Measurements from ENCODE around the gene BTC. TPM values are rescaled to one million over a fixed set of nuclear protein-coding genes. Genes with fewer than 3 reads are reported as not detected.
"Not testable (repeated sequence)": the region's sequence is repeated elsewhere in the genome, so short reads cannot be mapped to it uniquely, and the experiment has no call there.

The BTC gene, protein sequence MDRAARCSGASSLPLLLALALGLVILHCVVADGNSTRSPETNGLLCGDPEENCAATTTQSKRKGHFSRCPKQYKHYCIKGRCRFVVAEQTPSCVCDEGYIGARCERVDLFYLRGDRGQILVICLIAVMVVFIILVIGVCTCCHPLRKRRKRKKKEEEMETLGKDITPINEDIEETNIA
- not detected for polyA plus RNA-seq (2013, experiment 1 of 2)
- polyA plus RNA-seq (2013, experiment 2 of 2), result 0.15 TPM

GRCh38 chr4:74794382-74795010, at the start of gene BTC:
TSS of gene BTC (minus strand) at chr4:74794523. CDS start at chr4:74794325, 198 bp downstream.
- Histone ChIP-seq H3K4me3 (ENCODE audit: extremely low read depth, insufficient read depth, low read length, poor library complexity, severe bottlenecking) (peak within 1 kb of the TSS; percentile 40), H3K4me1 (ENCODE audit: control insufficient read depth, insufficient read depth, low read length, poor library complexity, severe bottlenecking) (no peaks in the 10 kb centered on the region), H3K36me3 (ENCODE audit: control insufficient read depth, insufficient read depth, low read length) (no peaks in the 10 kb centered on the region), H3K9me3 (ENCODE audit: control insufficient read depth, low read length) (no peaks in the 10 kb centered on the region), H3K27ac (ENCODE audit: low read depth, low read length, severe bottlenecking) (no peak within 1 kb of the TSS)
- 9 to 10% methylated on average over 9 to 10 of the region's 24 CpGs for WGBS, 2 experiments (ENCODE audit: insufficient coverage in 2 of 2)

GRCh38 chr4:74840936-74841509, 46.7 kb upstream of the BTC start:
- no peak overlapping the region for H3K27ac ChIP-seq (ENCODE audit: low read depth, low read length, severe bottlenecking)
- H3K36me3 ChIP-seq (ENCODE audit: control insufficient read depth, insufficient read depth, low read length), result no peaks in the 10 kb centered on the region
- H3K4me1 ChIP-seq (ENCODE audit: control insufficient read depth, insufficient read depth, low read length, poor library complexity, severe bottlenecking), result no peaks in the 10 kb centered on the region
- WGBS, 2 experiments (ENCODE audit: insufficient coverage in 2 of 2), result 67 to 79% methylated on average over 6 of the region's 7 CpGs
- no peak overlapping the region for H3K4me3 ChIP-seq (ENCODE audit: extremely low read depth, insufficient read depth, low read length, poor library complexity, severe bottlenecking)
- H3K9me3 ChIP-seq (ENCODE audit: control insufficient read depth, low read length), result no peaks in the 10 kb centered on the region

DNA sequence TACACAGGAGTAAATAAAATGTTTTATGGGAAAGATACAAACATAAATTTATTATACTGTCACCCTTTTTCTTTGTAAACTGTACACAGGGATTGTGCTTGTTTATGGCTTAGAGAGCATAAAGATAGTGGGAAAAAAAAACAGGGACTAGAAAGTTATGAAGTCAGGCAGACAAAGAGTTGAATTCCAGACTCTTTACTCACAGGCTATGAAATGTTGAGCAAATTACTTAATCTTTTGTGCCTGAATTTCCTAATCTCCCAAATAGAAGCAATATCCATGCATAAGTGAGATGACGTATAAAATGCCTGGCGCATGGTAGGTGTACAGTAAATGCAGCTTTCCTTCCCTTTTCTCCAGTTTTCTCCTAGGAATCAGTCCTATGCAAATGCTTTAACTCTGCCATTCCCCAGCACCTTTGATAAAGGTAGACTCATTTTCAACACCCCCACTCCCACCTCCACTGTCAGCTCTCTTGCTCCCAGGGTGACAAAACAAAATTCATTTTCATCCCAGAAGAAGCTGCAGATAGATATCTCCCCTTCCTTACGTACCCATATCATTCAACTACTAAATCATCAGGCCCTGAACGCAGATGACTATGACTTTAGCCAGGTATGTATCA, 44.5 kb upstream of the BTC start:
- no peaks in the 10 kb centered on the region for H3K4me1 ChIP-seq (ENCODE audit: control insufficient read depth, insufficient read depth, low read length, poor library complexity, severe bottlenecking)
- 54 to 73% methylated on average over 2 to 3 of the region's 4 CpGs for WGBS, 2 experiments (ENCODE audit: insufficient coverage in 2 of 2)

DNA sequence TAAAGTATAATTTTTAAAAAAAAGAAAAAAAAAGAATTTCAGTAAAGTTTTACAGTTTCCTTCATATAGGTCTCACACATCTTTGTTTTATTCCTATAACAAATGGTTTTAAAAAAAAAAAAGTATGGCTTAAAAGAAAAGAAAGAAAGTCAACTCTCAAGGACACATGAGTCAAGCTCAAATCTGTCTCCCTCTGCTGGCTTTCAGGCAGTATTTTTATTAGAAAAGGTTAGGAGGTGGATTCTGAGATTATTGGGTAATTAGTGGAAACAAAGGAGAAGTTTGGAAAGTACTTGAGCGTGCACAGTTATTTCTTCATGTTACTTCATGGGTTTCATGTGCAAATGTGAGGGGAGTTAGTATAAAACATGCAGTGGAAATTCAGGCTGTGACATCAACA, 36.6 kb upstream of the BTC start:
- Histone ChIP-seq H3K9me3 (ENCODE audit: control insufficient read depth, low read length) (no peaks in the 10 kb centered on the region), H3K4me1 (ENCODE audit: control insufficient read depth, insufficient read depth, low read length, poor library complexity, severe bottlenecking) (no peaks in the 10 kb centered on the region), H3K4me3 (ENCODE audit: extremely low read depth, insufficient read depth, low read length, poor library complexity, severe bottlenecking) (no peak overlapping the region), H3K36me3 (ENCODE audit: control insufficient read depth, insufficient read depth, low read length) (no peaks in the 10 kb centered on the region), H3K27ac (ENCODE audit: low read depth, low read length, severe bottlenecking) (no peak overlapping the region)
- WGBS, 2 experiments (ENCODE audit: insufficient coverage in 2 of 2), result 73 to 100% methylated on average over 1 of the region's 1 CpG

More for the DNA sequence above, 44.5 kb upstream of the BTC start:
- Histone ChIP-seq H3K4me3 (ENCODE audit: extremely low read depth, insufficient read depth, low read length, poor library complexity, severe bottlenecking) (no peak overlapping the region), H3K36me3 (ENCODE audit: control insufficient read depth, insufficient read depth, low read length) (no peaks in the 10 kb centered on the region), H3K9me3 (ENCODE audit: control insufficient read depth, low read length) (no peaks in the 10 kb centered on the region), H3K27ac (ENCODE audit: low read depth, low read length, severe bottlenecking) (no peak overlapping the region)

- Histone ChIP-seq H3K9me3 (ENCODE audit: control insufficient read depth, low read length) (no peaks in the 10 kb centered on the region), H3K36me3 (ENCODE audit: control insufficient read depth, insufficient read depth, low read length) (no peaks in the 10 kb centered on the region), H3K4me1 (ENCODE audit: control insufficient read depth, insufficient read depth, low read length, poor library complexity, severe bottlenecking) (no peaks in the 10 kb centered on the region), H3K27ac (ENCODE audit: low read depth, low read length, severe bottlenecking) (no peak overlapping the region), H3K4me3 (ENCODE audit: extremely low read depth, insufficient read depth, low read length, poor library complexity, severe bottlenecking) (no peak overlapping the region)
- 56 to 62% methylated on average over 1 of the region's 1 CpG for WGBS, 2 experiments (ENCODE audit: insufficient coverage in 2 of 2)
Observed at GRCh38 chr4:74823194-74823593, 28.9 kb upstream of the BTC start.

GRCh38 chr4:74822603-74823002, 28.3 kb upstream of the BTC start:
- no CpG with 5 or more reads among the region's 2 CpGs for WGBS, 2 experiments (ENCODE audit: insufficient coverage in 2 of 2)
- no peaks in the 10 kb centered on the region for H3K9me3 ChIP-seq (ENCODE audit: control insufficient read depth, low read length)
- H3K4me3 ChIP-seq (ENCODE audit: extremely low read depth, insufficient read depth, low read length, poor library complexity, severe bottlenecking), result no peak overlapping the region
- no peaks in the 10 kb centered on the region for H3K4me1 ChIP-seq (ENCODE audit: control insufficient read depth, insufficient read depth, low read length, poor library complexity, severe bottlenecking)
- no peaks in the 10 kb centered on the region for H3K36me3 ChIP-seq (ENCODE audit: control insufficient read depth, insufficient read depth, low read length)
- no peak overlapping the region for H3K27ac ChIP-seq (ENCODE audit: low read depth, low read length, severe bottlenecking)

DNA sequence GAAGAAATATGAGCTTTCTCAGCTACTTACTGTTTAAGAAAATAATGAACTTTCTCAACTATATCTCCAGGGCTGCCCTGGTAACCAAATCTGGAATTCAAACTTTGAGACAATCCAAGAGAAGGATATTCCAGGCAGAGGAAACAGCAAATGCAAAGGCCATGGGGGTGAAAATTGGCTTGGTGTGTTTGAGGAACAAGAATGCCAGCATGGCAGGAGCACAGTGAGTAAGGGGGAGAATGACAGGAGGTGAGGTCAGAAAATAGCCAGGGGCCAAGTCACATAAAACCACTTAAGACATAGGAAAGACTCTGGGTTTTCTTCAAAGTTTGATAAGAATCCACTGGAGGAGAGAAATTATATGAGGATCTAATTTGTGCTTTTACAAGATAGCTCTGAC, 27.2 kb upstream of the BTC start:
- Histone ChIP-seq H3K9me3 (ENCODE audit: control insufficient read depth, low read length) (no peaks in the 10 kb centered on the region), H3K27ac (ENCODE audit: low read depth, low read length, severe bottlenecking) (no peak overlapping the region), H3K4me3 (ENCODE audit: extremely low read depth, insufficient read depth, low read length, poor library complexity, severe bottlenecking) (no peak overlapping the region), H3K4me1 (ENCODE audit: control insufficient read depth, insufficient read depth, low read length, poor library complexity, severe bottlenecking) (no peaks in the 10 kb centered on the region), H3K36me3 (ENCODE audit: control insufficient read depth, insufficient read depth, low read length) (no peaks in the 10 kb centered on the region)

DNA sequence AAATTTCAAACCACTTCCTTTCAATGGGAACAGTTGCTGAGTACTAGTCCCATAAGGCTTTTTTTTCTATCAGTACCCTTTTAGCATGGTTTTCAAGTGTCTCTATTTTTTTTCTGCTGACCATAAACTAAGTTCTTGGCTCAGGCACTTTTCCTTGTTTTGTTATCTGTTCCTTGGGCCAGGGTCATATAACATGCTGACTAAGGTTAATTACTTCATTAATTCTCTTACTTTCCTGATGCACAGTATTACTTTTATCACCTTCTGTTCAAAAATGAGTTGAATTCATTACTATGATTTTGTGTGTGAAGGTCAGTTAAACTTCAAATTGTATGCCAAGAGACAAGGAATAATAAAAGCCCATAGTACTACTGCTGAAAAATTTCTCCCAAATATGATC, 19.7 kb upstream of the BTC start:
- Histone ChIP-seq H3K27ac (ENCODE audit: low read depth, low read length, severe bottlenecking) (no peak overlapping the region), H3K36me3 (ENCODE audit: control insufficient read depth, insufficient read depth, low read length) (no peaks in the 10 kb centered on the region), H3K4me1 (ENCODE audit: control insufficient read depth, insufficient read depth, low read length, poor library complexity, severe bottlenecking) (no peaks in the 10 kb centered on the region), H3K9me3 (ENCODE audit: control insufficient read depth, low read length) (no peaks in the 10 kb centered on the region), H3K4me3 (ENCODE audit: extremely low read depth, insufficient read depth, low read length, poor library complexity, severe bottlenecking) (no peak overlapping the region)

GRCh38 chr4:74812056-74812455, 17.7 kb upstream of the BTC start:
- not testable (repeated sequence) for H3K4me1 ChIP-seq (ENCODE audit: control insufficient read depth, insufficient read depth, low read length, poor library complexity, severe bottlenecking); H3K9me3 ChIP-seq (ENCODE audit: control insufficient read depth, low read length); H3K27ac ChIP-seq (ENCODE audit: low read depth, low read length, severe bottlenecking); H3K36me3 ChIP-seq (ENCODE audit: control insufficient read depth, insufficient read depth, low read length); H3K4me3 ChIP-seq (ENCODE audit: extremely low read depth, insufficient read depth, low read length, poor library complexity, severe bottlenecking)
- WGBS, 2 experiments (ENCODE audit: insufficient coverage in 2 of 2), result no CpG with 5 or more reads among the region's 3 CpGs

DNA sequence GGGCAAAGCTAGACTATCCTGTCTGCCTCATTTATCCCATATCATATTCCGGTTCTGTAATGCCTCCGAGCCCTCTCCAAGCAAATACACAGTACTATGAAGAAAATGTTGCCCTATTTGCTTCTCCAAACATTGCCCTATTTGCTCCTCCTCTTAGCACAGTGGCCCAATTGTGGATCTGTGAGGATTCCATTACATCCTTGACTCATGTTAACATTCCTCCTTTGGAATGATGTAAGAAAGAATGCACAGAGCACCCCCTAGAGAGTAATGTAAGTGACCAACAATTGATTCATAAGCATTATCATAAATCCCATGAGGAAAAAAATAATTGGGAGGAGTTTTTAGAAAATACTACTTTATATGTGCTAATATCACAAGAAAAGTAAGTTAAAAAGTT, 11.3 kb upstream of the BTC start:
- Histone ChIP-seq H3K36me3 (ENCODE audit: control insufficient read depth, insufficient read depth, low read length) (no peaks in the 10 kb centered on the region), H3K9me3 (ENCODE audit: control insufficient read depth, low read length) (no peaks in the 10 kb centered on the region), H3K27ac (ENCODE audit: low read depth, low read length, severe bottlenecking) (no peak overlapping the region), H3K4me1 (ENCODE audit: control insufficient read depth, insufficient read depth, low read length, poor library complexity, severe bottlenecking) (no peaks in the 10 kb centered on the region), H3K4me3 (ENCODE audit: extremely low read depth, insufficient read depth, low read length, poor library complexity, severe bottlenecking) (no peak overlapping the region)
- WGBS, 2 experiments (ENCODE audit: insufficient coverage in 2 of 2), result 92 to 100% methylated on average over 2 of the region's 2 CpGs

DNA sequence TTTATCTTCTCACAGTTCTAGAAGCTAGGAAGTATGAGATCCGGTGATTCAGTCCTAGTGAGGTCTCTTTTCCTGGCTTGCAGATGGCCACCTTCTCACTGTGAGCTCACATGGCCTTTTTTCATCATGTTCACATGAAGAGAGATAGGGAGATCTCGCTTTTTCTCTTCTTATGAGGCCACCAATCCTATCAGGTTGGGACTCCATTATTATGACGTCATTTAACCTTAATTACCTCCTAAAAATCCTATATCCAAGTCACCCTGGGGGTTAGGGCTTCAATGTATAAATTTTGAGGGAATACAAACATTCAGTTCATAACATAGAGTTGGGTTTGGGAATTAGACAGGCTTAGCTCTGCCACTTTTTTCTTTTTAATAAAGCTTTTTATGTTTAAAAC, 6.0 kb upstream of the BTC start:
- H3K36me3 ChIP-seq (ENCODE audit: control insufficient read depth, insufficient read depth, low read length), result no peaks in the 10 kb centered on the region
- 80% methylated on average over 1 of the region's 3 CpGs; no CpG with 5 or more reads in 1 of the 2 experiments for WGBS, 2 experiments (ENCODE audit: insufficient coverage in 2 of 2)
- no peaks in the 10 kb centered on the region for H3K4me1 ChIP-seq (ENCODE audit: control insufficient read depth, insufficient read depth, low read length, poor library complexity, severe bottlenecking)
- H3K27ac ChIP-seq (ENCODE audit: low read depth, low read length, severe bottlenecking), result no peak overlapping the region
- no peaks in the 10 kb centered on the region for H3K9me3 ChIP-seq (ENCODE audit: control insufficient read depth, low read length)
- H3K4me3 ChIP-seq (ENCODE audit: extremely low read depth, insufficient read depth, low read length, poor library complexity, severe bottlenecking), result no peak overlapping the region

Data from mesodermal cell (in vitro differentiated cells).